IMR-90 (cell line): ENCODE data around the gene FGGY.

Experiments
- MAFK ChIP-seq: IDR thresholded peaks from 2 replicates; pipeline ENCODE4 v1.6.1; 2012; ENCODE audit warnings: low read depth, low read length, improper control_type of control experiment
- MAZ ChIP-seq: IDR thresholded peaks from 2 replicates; pipeline ENCODE4 v1.6.1; 2012; ENCODE audit warnings: low read depth, mild to moderate bottlenecking, low read length, improper control_type of control experiment, moderate library complexity, borderline replicate concordance
- MXI1 ChIP-seq: IDR thresholded peaks from 2 replicates; pipeline ENCODE4 v1.6.1; 2012; ENCODE audit warnings: low read depth, mild to moderate bottlenecking, low read length, moderate library complexity, borderline replicate concordance
- POLR2A ChIP-seq: IDR thresholded peaks from 2 replicates; pipeline ENCODE4 v1.6.1; 2012; ENCODE audit warnings: mild to moderate bottlenecking, low read depth, low read length
- RFX5 ChIP-seq: IDR thresholded peaks from 2 replicates; pipeline ENCODE4 v1.8.0; 2012; ENCODE audit warnings: low read depth, mild to moderate bottlenecking, low read length, moderate library complexity
- TF ChIP-seq, protein P1 (sequence below): conservative IDR thresholded peaks from 2 replicates; pipeline ENCODE4 v1.5.1; 2012; ENCODE audit warnings: mild to moderate bottlenecking, low read depth, low read length, improper control_type of control experiment
- TF ChIP-seq, protein P2 (sequence below): fragments of 150-350 bp; IDR thresholded peaks from 2 replicates; pipeline ENCODE4 v1.6.1; 2016; ENCODE audit warnings: low read depth, mild to moderate bottlenecking, low read length, moderate library complexity, borderline replicate concordance
- TF ChIP-seq, protein P3 (sequence below): fragments of 150-350 bp; IDR thresholded peaks from 2 replicates; pipeline ENCODE4 v1.6.1; 2017; ENCODE audit warnings: mild to moderate bottlenecking, antibody characterized with exemption, low read length, low read depth

- TF ChIP-seq, protein P1, sequence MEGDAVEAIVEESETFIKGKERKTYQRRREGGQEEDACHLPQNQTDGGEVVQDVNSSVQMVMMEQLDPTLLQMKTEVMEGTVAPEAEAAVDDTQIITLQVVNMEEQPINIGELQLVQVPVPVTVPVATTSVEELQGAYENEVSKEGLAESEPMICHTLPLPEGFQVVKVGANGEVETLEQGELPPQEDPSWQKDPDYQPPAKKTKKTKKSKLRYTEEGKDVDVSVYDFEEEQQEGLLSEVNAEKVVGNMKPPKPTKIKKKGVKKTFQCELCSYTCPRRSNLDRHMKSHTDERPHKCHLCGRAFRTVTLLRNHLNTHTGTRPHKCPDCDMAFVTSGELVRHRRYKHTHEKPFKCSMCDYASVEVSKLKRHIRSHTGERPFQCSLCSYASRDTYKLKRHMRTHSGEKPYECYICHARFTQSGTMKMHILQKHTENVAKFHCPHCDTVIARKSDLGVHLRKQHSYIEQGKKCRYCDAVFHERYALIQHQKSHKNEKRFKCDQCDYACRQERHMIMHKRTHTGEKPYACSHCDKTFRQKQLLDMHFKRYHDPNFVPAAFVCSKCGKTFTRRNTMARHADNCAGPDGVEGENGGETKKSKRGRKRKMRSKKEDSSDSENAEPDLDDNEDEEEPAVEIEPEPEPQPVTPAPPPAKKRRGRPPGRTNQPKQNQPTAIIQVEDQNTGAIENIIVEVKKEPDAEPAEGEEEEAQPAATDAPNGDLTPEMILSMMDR: no peak
- TF ChIP-seq, protein P2, sequence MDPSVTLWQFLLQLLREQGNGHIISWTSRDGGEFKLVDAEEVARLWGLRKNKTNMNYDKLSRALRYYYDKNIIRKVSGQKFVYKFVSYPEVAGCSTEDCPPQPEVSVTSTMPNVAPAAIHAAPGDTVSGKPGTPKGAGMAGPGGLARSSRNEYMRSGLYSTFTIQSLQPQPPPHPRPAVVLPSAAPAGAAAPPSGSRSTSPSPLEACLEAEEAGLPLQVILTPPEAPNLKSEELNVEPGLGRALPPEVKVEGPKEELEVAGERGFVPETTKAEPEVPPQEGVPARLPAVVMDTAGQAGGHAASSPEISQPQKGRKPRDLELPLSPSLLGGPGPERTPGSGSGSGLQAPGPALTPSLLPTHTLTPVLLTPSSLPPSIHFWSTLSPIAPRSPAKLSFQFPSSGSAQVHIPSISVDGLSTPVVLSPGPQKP: no peak
- TF ChIP-seq MAFK: no peak
- no peak for TF ChIP-seq MAZ
- TF ChIP-seq, protein P3, sequence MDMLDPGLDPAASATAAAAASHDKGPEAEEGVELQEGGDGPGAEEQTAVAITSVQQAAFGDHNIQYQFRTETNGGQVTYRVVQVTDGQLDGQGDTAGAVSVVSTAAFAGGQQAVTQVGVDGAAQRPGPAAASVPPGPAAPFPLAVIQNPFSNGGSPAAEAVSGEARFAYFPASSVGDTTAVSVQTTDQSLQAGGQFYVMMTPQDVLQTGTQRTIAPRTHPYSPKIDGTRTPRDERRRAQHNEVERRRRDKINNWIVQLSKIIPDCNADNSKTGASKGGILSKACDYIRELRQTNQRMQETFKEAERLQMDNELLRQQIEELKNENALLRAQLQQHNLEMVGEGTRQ: no peak
- TF ChIP-seq POLR2A: no peak
- no peak for TF ChIP-seq RFX5
- no peak for TF ChIP-seq MXI1
Observed at GRCh38 chr1:59743324-59744091, 446.6 kb downstream of the FGGY start.
